GM12891 (cell line): ENCODE results near the gene DPH1.

ENCODE experiments used
- POLR2A ChIP-seq: IDR thresholded peaks from 2 replicates; pipeline ENCODE4 v1.6.1; 2011; ENCODE audit warnings: low read depth, low read length, control low read depth
- POLR2AphosphoS5 ChIP-seq: IDR thresholded peaks from 2 replicates; pipeline ENCODE4 v1.6.1; 2011; ENCODE audit warnings: low read depth, low read length, control low read depth

DNA sequence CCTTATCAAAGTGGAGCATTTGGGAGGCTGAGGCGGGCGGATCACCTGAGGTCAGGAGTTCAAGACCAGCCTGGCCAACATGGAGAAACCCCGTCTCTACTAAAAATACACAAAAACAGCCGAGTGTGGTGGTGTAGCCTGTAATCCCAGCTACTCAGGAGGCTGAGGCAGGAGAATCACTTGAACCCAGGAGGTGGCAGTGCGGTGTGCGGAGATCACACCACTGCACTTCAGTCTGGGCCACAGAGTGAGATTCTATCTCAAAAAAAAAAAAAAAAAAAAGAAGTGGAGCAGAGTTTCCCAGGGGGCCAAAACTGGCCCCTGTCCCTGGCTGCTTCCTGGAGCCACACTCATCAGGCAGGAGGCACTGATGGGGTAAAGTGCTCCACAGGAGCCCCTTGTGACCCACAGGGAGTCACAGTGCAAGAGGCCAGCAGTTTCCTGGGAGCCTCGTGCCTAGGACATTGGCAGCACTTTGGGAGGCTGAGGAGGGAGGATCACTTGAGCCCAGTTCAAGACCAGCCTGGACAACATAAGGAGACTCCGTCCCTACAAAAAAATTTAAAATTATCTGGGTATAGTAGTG, 49.2 kb upstream of the DPH1 start:
- TF ChIP-seq POLR2A (no peak), POLR2AphosphoS5 (no peak)
